NCI-H748 treated with DMSO at 0.1 percent for 48 hours (cell line): Measurements from ENCODE around the gene KLK13.
A peak's percentile ranks its signal among the peaks of the same experiment; 100 is the strongest.

ENCODE experiments used
- DNase-seq: peaks from one replicate; lab custom pipeline; 2025; lab: John Stamatoyannopoulos, UW

Gene KLK13

DNA sequence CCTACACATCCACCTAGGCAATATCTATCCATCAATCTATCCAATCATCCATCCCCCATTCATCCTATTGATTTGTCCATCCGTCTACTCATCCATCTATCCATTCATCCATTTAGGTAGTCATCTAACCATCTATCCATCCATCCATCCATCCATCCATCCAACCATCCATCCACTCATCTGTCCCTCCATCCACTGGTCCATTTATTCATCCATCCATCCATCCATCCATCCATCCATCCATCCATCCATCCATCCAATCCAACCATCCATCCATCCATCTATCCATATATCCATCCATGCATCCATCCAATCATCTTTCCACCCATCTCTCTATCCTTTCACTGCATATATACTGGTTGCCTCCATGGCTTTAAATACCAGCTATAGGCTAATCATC, 3.9 kb downstream of the KLK13 start:
- DNase-seq = no peak

DNA sequence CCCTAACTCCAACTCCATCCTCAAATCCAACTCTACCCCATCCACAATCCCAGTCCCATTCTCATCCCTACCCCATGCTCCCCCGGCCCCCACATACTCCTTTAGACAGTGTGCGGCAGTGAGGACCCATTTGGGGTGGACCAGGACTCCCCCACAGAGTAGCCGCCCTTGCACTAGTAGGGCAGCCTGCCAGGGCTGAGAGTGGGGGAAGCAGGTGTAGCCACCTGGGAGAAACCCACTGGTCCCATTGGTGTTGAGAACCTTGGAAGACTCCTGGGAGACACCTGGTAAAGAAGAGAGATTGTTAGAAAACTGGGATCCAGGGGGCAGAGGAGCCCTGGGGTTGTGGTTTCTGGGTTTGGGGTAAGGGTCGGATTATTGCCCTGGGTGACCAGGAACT, 4.6 kb downstream of the KLK13 start:
- DNase-seq = no peak

DNA sequence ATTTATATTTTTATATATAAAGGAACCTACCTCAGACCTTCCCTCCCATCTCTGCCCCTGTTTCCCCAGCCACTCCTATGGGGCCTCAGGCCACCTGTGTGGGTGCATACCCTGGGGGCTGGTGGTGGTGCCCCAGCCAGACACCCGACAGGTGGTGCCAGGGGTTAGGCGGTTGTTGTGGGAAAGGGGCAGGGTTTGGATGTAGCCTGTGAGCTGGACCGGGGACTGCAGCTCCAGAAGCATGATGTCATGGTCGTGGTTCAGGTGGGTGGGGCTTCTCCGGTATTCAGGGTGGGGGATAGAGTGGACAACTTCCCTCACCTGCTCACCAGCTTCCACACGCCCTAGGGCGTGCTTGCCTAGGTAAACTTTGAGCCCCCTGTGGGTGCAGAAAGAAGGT, 5.2 kb downstream of the KLK13 start:
- no peak for DNase-seq

DNA sequence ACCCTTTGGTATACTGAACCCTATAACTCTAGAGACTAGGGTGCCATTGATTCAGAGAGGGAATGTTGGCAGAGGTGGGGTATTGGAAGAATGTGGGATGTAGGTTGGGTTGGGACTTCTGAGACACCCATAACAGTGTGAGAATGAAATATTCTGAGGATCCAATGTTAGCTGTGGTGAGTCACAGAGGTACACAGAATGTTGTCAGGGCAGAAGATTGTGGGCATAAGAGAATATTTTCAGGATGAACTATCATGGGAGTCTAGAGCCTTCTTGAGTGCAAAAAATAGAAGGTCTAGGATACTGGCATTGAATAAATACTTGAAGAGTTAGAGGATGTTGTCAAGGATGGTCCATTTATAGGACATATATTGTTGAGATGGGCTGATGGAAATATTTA, 9.0 kb downstream of the KLK13 start:
- no peak for DNase-seq

DNA sequence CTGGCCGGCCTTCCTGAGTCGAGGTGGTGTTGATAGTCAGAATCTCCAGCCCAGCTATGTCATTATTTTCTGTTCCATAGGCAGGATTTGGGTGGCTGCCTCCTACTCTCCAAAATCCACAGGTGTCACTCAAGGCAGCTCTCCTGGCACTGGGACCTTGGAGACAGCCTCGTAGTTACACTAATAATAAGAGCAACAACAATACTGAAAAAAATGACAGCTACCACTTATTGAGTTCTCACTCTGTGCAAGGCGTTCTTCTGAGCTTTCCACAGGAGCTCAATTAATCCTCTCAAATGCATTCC, 17.9 kb downstream of the KLK13 start:
- DNase-seq = no peak

DNA sequence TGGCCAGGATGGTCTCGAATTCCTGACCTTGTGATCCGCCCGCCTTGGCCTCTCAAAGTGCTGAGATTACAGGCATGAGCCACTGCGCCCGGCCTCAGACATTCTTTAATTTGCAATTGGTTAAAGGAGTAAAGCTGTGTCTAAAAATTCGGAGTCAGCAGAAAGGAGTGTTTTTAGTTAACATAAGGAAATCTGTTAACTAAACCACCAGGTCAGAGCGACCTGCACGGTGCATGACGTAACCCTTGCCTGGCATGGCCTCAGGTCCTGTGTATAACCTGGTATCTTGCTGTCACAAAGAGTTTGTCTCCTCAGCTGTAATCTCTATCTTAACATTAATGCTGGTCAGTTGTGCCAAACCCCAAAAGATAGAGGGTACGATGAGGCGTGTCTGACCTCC, 20.6 kb downstream of the KLK13 start:
- no peak for DNase-seq

DNA sequence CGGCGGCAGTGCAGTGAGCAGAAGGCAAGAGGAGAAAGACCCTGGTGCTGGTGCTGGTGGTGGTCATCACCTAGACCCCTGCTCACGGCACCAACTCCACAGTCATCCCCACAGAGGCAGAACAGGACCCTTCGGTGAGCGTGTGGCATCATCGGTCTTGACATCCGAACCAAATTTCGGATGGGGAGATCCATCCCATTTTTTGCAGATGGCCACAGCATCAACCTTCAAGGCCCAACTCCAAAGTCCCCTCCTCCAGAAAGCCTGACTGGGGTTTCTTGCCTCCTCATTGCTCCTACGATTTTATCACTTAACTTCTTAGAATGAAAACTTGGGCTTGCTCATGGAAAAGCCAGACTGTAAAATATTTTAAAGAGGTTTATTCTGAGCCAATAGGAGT, 21.4 kb downstream of the KLK13 start:
- DNase-seq = no peak

DNA sequence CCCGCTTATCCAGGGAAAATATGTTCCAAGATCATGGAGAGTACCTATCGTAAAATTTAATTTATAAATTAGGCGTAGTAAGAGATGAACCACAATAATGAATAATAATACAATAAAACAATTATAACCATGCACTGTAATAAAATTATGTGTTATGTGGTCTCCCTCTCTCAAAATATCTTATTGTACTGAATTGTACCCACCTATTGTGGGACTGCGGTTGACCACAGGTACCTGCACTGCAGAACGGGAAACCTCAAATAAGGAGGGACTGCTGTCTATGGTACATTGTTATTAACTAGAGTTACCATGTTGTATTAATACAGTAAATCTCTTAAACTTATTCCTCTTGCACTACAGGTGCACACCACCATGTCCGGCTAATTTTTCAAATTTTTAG, 24.7 kb downstream of the KLK13 start:
- DNase-seq = no peak

DNA sequence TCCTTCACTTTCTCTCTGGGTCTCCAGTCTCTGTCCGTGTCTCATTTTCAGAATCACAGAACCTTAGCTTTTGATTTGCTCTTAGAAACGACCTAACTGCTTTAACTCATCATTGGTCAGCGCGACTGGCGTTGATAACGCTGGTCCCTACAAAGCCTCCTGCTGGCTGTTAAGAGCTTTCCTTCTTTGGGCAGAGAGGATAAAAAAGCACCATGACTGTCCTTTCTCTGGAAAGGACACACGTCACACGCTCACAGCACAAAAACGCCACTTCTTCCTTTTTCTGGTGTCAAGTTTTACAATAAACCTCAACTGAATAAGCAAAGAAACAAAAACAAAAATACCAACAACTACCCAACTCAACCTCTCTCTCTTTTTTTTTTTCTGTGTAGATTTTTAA, 28.4 kb downstream of the KLK13 start:
- DNase-seq = no peak

DNA sequence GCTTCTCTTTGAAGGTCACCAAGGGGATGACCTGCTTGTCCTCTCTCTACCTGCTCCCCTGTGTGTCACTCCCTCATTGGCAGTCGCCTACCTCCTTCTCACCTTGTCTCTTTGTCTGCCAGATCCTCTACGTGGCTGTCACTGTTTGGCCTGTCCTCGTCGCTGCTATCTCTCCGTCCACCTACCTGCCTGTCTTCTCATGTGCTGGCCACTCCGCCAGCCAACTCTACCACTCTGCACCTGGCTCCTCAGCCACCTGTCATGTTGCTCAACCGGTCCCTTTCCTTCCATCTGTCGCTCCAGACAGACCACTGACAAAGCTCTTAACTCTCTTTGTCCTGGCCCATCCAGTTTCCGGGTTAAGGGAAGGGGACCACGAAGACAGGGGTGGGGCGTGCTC, 30.2 kb downstream of the KLK13 start, which contains the start of gene KLK12:
TSS of gene KLK12 (minus strand) at position 299 of the 400 bp plus-strand sequence. CDS start 381 bp downstream, outside the sequence.
- DNase-seq = peak; percentile 95

DNA sequence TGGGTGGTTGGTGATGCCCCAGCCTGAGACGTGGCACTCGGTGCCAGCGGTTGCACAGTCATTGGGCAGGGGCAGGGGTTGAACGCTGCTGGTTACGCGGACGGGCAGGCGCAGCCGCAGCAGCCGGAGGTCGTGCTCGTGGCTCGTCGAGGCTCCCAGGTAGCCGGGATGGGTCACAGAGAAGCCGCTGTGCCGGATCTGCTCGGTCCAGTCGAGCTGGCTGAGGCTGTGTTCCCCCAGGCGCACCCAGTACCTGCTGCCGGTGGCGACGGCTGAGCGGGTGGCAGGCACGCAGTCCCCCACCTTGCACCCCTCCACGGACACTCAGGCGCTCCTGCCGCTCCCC, 33.0 kb downstream of the KLK13 start:
- DNase-seq = no peak

DNA sequence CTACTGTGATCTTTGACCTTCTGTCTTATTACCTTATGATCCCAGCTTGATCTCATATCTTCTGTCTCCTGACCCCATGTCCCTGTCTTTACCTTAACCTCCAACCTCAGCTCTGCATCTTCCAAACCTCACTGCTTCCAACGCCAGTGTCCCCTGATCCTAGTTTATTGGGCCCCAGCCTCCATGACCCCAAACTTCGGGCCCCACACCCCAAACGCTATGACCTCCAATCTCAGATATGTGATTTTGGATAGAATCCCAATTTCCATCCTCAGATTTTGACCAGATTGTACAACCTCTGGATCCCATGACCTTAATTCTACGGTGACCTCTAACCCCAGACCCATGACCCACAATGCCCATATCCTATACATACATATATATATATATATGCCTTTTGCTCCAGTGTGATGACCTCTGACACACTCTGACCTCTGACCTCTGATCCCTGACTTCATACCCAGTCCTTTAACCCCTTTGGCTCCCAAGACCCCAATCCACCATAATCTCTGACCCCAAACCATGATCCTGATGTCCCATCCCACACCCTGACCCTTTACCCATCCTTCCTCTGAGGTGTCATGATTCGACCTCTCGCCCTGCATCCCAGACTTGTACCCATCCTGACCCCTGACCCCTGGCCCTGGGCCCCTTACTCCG, 33.5 kb downstream of the KLK13 start:
- DNase-seq = no peak

DNA sequence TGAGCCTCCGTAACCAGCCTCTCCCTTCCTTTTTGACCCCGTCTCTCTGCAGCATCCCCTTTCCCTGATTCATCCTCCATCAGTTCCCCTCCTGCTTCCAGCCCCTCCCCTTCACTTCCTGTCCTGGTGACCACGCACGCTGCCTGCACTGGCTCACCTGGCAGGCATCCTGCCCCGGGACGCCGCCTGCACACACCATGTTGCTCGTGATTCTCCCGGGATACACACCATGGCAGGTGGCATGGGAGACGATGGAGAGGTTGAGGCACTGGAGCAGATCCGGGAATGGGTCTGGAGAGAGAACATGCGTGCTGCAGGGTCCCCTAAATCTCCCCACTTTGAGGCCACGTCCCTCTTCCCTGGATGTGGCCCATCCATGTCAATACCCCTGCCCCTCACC, 34.3 kb downstream of the KLK13 start:
- DNase-seq = no peak

DNA sequence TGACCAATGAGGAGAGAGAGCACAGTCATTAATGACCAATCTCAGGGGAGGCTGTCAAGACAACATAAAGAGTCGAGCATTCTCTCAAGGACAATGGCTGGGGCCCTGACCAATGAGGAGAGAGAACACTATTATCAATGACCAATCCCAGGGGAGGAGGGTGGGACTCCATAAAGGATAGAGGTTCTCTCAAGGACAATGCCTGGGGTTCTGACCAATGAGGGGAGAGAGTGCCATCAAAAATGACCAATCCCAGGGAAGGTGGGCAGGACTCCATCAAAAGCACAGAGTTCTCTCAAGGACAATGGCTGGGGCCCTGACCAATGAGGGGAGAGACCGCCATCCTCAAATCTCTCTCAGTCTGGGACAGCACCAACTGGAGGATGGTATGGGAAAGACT, 35.2 kb downstream of the KLK13 start:
- no peak for DNase-seq

DNA sequence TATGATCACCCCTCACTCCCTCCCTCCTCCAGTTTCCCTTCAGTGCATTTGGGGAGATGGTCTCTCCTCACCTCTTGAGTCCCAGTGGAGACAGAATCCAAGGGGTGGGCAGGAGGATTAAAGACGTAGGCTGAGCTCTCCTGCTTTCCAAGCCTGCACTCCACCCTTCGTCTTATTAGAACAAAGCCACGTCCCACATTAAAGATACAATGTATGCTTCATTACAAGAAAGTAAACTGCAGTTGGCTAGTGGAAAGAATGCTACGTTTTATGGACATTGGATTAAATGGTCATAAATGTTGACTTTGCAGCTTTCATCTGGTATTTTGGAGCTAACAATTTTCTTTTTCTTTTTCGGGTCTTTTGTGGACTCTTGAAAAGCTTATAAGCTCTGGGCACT, 37.0 kb downstream of the KLK13 start:
- no peak for DNase-seq

DNA sequence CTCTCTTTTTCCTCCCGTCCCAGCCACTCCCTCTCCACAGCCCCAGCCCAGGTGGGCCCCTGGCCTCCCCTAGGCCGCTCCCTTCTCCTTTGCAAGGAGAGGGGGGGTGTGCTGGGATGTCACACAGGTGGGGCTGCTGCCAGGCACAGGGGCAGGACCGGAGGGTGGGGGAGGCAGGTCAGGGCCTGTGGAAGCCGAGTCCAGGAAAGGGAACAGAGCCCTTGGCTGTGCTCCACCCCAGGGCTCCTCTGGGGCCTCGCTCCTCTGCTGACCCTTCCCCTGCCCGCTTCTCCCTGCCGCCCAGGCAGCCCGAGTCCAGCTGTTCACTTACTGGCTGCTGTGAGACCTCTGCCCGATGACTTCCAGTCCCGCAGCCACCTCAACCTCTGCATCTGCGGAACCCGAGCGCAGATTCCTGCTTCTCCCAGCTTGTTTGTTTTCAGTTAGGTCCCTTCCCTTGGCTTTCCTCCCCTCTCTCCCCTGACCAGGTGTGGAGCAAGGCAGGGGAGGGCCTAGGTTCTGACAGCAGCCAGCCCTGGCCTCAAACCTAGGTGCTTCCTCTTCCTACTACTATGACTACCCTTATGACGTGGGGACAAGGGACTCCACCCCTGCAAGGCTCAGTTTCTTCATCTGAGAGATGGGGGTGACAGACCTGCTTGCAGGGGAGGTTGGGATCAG, 37.6 kb downstream of the KLK13 start:
- DNase-seq = no peak

DNA sequence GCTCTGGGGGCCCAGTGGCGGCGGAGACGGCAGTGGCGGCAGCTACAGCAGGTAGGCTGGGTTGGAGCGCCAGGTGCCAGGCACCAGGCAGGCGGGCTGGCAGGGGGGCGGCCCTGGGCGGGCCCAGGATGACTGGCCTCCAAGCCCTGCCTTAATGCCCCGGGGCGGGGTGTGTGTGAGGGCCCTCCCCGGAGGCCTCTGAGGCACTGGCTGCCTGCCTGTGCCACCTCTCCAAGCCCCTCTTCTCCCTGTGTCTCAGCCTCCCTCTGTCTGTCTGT, 38.4 kb downstream of the KLK13 start, which contains the start of gene KLK11:
TSS of gene KLK11 (minus strand) at position 63 of the 278 bp plus-strand sequence. CDS start 985 bp downstream, outside the sequence.
- no peak for DNase-seq

DNA sequence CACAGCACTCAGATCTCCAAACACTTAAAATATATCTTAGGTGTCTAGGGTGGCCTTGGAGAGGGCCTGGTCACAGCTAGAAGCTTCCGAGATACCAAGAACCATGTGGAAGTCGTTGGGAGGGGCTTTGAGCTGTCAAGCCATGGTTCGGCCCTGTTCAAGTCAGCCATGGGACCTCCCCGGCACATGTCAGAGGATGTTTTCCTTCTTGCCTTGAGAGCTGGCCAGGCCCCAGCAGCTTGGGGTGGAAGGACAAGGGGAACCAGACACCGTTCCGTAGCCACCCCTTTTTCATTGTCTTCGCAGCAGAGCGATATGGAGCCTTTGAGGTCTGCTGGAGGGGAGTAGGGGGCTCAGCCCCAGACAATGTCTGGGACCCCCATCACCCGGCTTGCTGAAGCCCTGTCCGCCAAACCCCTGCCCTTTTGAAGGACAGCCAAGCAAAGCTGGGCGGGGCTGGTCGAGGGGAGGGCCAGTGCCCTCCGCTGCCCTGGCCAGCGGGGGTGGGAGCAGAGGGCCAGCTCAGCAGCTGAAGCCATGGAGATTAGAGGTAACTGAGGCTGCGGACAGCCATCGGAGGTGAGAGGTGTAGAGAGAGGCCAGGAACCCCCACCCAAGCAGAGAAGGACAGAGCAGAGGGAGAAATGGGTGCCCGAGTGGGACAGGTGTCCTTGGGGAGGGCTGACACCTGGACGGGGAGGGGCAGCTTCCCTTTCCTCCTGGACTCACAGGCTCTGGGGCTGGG, 38.9 kb downstream of the KLK13 start:
- no peak for DNase-seq

DNA sequence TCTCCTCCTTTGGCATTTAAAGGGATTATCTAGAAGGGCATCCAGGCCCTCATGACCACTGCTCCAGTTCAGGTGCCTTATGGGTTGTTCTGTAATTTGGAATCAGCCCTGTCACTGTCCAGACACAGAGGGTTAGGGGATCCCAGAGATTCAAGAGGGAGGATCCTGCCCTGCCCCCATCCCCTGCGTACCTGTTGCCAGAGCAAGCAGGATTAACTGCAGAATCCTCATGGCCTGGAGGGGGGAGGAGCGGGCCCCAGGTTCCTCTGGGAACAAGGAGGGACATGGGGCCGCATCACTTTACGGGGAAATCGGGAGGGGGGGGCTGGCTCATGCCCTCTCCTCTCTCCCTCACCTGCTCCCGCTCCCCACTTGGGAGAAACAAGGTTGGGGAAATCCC, 39.5 kb downstream of the KLK13 start:
- DNase-seq = no peak

DNA sequence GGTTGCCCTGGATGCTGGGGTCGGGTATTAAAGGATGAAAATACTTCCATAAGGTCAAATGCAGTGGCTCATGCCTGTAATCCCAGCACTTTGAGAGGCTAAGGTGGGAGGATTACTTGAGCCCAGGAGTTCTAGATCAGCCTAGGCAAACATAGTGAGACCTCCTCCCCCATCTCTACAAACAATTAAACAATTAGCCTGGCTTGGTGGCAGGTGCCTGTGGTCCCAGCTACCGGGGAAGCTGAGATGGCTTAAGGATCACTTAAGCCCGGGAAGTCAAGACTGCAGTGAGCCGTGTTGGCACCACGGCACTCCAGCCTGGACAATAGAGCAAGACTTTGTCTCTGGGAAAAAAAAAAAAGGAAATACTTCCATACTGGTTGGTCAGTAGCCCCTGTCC, 40.0 kb downstream of the KLK13 start:
- peak; percentile 57 for DNase-seq

DNA sequence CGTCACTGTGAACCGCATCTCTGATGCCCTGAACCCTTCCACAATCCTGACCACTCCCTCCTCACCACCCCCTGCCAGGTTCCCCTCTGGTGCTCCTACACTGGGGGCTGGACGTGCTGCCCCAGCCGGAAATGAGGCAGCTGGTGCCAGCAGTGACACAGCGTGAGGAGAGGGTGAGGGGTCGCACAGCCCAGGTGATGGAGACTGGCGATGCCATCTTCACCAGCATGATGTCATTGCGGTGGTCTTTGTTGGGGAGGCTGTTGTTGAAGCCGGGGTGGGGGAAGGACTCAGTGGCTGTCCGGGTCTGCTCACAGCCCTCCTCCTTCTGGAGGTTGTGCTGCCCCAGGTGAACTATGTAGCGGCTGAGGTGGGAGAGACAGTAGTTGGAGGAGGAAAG, 40.9 kb downstream of the KLK13 start:
- no peak for DNase-seq

DNA sequence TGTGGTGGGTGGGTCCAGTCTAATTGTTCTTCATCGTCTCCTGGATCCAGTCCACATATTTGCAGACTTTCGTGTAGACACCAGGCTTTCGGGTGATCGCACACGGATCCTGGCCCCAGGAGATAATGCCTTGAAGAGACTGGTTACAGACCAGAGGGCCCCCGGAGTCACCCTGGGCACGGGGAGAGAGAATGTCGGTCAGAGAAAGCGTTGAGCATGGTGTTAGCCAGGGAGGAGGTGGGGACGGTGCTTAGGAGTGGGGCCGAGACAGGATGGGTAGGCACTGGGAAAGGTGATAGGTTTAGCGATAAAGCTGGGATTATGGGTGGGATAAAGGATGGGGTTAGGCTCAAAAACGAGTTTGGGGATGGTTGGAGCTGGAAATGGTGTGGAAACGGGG, 42.4 kb downstream of the KLK13 start:
- DNase-seq = no peak

DNA sequence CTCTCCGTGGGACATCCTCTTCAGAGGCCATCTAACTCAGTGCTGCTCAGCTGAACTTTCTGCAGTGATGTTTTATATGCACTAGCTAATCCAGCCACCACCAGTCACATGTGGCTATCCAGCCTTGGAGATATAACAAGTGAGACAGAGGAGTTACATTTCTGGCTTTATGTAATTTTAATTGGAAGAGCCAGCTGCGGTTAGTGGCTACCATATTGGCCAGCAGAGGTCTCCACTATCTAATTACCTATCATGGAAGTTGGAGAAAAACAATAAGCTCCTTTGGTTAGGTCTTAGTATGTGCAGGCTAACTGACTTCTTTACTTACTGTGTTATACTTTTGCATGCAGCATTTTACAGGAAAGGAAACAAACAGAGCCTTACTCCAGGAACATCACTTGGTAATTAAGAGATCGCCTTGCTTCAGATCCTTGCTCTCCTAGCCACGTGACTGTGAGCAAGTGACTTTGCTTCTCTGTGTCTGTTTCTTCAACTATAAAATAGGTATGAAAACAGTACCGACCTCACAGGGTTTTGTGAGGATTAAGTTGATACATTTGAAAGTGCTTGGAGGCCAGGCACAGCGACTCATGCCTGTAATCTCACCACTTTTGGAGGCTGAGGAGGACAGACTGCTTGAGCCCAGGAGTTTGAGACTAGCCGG, 43.8 kb downstream of the KLK13 start:
- peak; percentile 75 for DNase-seq
